A549 (cell line): Measurements from ENCODE around the gene CAPN9. TPM values are rescaled to one million over a fixed set of nuclear protein-coding genes. Genes with fewer than 3 reads are reported as not detected.

ENCODE experiments used
- ATAC-seq, 2 experiments: fragments of 200-7000 bp in 1 of 2; fragments of >200 bp in 1 of 2; cut with Nextera tagmentation in 1 of 2; cut with Tn5 transposase in 1 of 2; 3 replicates each; pipeline versions ENCODE4 v1.8.0 to v1.9.1; 2018 to 2020; ENCODE audit warnings: mild to moderate bottlenecking in 1 of 2, moderate library complexity in 1 of 2
- CTCF ChIA-PET: fragments of 300-600 bp; sonication (Branson Sonifier 250); formaldehyde crosslinking; extraction: SDS; loops from one replicate; lab custom pipeline; 2021; ENCODE audit warnings: antibody characterized with exemption, inconsistent platforms; lab: Yijun Ruan, JAX
- POLR2A ChIA-PET: fragments of 350-600 bp; formaldehyde crosslinking; extraction: SDS; loops from one replicate; lab custom pipeline; 2021; ENCODE audit warnings: antibody characterized with exemption, inconsistent platforms; lab: Yijun Ruan, JAX
- DNase-seq, 2 experiments: peaks; one replicate each; pipeline versions ENCODE4 v3.0.0 to v3.0.0-alpha.2; 2011 to 2016; ENCODE audit warnings: low read depth in 1 of 2, low spot score in 1 of 2
- FAIRE-seq: peaks from 2 replicates; lab custom pipeline; 2011; peaks lifted over from hg19 to GRCh38; lab: Jason Lieb, UNC
- H3K27ac ChIP-seq, 2 experiments: fragments of >200 bp; sonication (Bioruptor Twin); formaldehyde crosslinking; 3 replicates each; pipeline ENCODE4 v1.5.1; 2016 to 2017
- H3K4me1 ChIP-seq: fragments of >200 bp; sonication (Bioruptor Twin); formaldehyde crosslinking; 3 replicates; pipeline ENCODE4 v1.6.1; 2016
- H3K4me2 ChIP-seq: fragments of >200 bp; sonication (Bioruptor Twin); formaldehyde crosslinking; 3 replicates; pipeline ENCODE4 v1.6.1; 2016
- H3K4me3 ChIP-seq: fragments of >200 bp; sonication (Bioruptor Twin); formaldehyde crosslinking; 3 replicates; pipeline ENCODE4 v1.5.1; 2016
- H3K9me3 ChIP-seq: fragments of >200 bp; sonication (Bioruptor Twin); formaldehyde crosslinking; 3 replicates; pipeline ENCODE4 v1.6.1; 2016
- BHLHE40 ChIP-seq: IDR thresholded peaks from 2 replicates; pipeline ENCODE4 v1.6.1; 2012; ENCODE audit warnings: low read depth, low read length, inconsistent platforms
- CBX8 ChIP-seq: fragments of 200-600 bp; sonication (generic); IDR thresholded peaks from 2 replicates; pipeline ENCODE4 v1.6.1; 2016
- CEBPB ChIP-seq, 2 experiments: fragments of >200 bp in 1 of 2; sonication (Bioruptor Twin) in 1 of 2; formaldehyde crosslinking in 1 of 2; IDR thresholded peaks; 2 replicates each; pipeline ENCODE4 v1.6.1; 2012 to 2016
- CHD2 ChIP-seq: fragments of 150-350 bp; IDR thresholded peaks from 2 replicates; pipeline ENCODE4 v1.6.1; 2014; ENCODE audit warnings: low read length; ENCODE audit not compliant: partially characterized antibody
- EHF ChIP-seq: fragments of 250-450 bp; sonication (Bioruptor Pico); IDR thresholded peaks from 2 replicates; pipeline ENCODE4 v1.5.0; 2020; ENCODE audit warnings: mild to moderate bottlenecking
- EP300 ChIP-seq, 2 experiments: fragments of >200 bp; sonication (Bioruptor Twin); formaldehyde crosslinking; IDR thresholded peaks; 2 replicates in 1 of 2; 3 replicates in 1 of 2; pipeline ENCODE4 v1.6.1; 2016 to 2017
- FOSB ChIP-seq: fragments of 250-450 bp; sonication (Bioruptor Pico); IDR thresholded peaks from 2 replicates; pipeline ENCODE4 v1.5.0; 2020; ENCODE audit warnings: mild to moderate bottlenecking, moderate library complexity
- FOSL2 ChIP-seq, 2 experiments: fragments of 450-650 bp in 1 of 2; fragments of >200 bp in 1 of 2; sonication (Bioruptor Twin) in 1 of 2; formaldehyde crosslinking; IDR thresholded peaks; 2 replicates each; pipeline versions ENCODE4 v1.5.0 to v1.6.1; 2016 to 2020; ENCODE audit warnings: mild to moderate bottlenecking in 1 of 2, moderate library complexity in 1 of 2
- FOXS1 ChIP-seq: fragments of 250-450 bp; sonication (Bioruptor Pico); IDR thresholded peaks from 2 replicates; pipeline ENCODE4 v1.5.0; 2020; ENCODE audit warnings: mild to moderate bottlenecking, moderate library complexity
- HDAC2 ChIP-seq: fragments of 200-600 bp; sonication (generic); IDR thresholded peaks from 2 replicates; pipeline ENCODE4 v1.6.1; 2016
- HMGXB4 ChIP-seq: fragments of 250-450 bp; sonication (Bioruptor Pico); IDR thresholded peaks from 2 replicates; pipeline ENCODE4 v1.5.0; 2021; ENCODE audit warnings: mild to moderate bottlenecking, moderate library complexity, borderline replicate concordance
- HOXA7 ChIP-seq: fragments of 250-450 bp; sonication (Bioruptor Pico); IDR thresholded peaks from 2 replicates; pipeline ENCODE4 v1.5.0; 2020; ENCODE audit warnings: mild to moderate bottlenecking, moderate library complexity
- JUN ChIP-seq, 2 experiments: fragments of >200 bp; sonication (Bioruptor Twin); formaldehyde crosslinking; IDR thresholded peaks; 2 replicates in 1 of 2; 3 replicates in 1 of 2; pipeline ENCODE4 v1.6.1; 2016 to 2017
- KDM5A ChIP-seq: fragments of 200-600 bp; sonication (generic); IDR thresholded peaks from 2 replicates; pipeline ENCODE4 v1.6.1; 2016; ENCODE audit warnings: antibody characterized with exemption, mild to moderate bottlenecking
- MAFK ChIP-seq: fragments of 450-650 bp; IDR thresholded peaks from 2 replicates; pipeline ENCODE4 v1.6.1; 2014; ENCODE audit not compliant: partially characterized antibody
- MYC ChIP-seq: IDR thresholded peaks from 2 replicates; pipeline ENCODE4 v1.6.1; 2012; ENCODE audit warnings: mild to moderate bottlenecking, inconsistent platforms, low read length, improper control_type of control experiment, borderline replicate concordance
- NFE2L2 ChIP-seq: fragments of 150-350 bp; conservative IDR thresholded peaks from 2 replicates; pipeline ENCODE4 v1.6.1; 2014; ENCODE audit warnings: low read length
- NPAS2 ChIP-seq: fragments of 250-450 bp; sonication (Bioruptor Pico); IDR thresholded peaks from 2 replicates; pipeline ENCODE4 v1.8.0; 2022; ENCODE audit warnings: mild to moderate bottlenecking, moderate library complexity, borderline replicate concordance
- PHF8 ChIP-seq: fragments of 200-600 bp; sonication (generic); IDR thresholded peaks from 2 replicates; pipeline ENCODE4 v1.6.1; 2016; ENCODE audit warnings: low read depth, mild to moderate bottlenecking, antibody characterized with exemption, moderate library complexity, borderline replicate concordance
- POLR2A ChIP-seq: IDR thresholded peaks from 2 replicates; pipeline ENCODE4 v1.6.1; 2012; ENCODE audit warnings: mild to moderate bottlenecking, low read length
- POLR2AphosphoS2 ChIP-seq: conservative IDR thresholded peaks from 2 replicates; pipeline ENCODE4 v1.6.1; 2012; ENCODE audit warnings: low read length, improper control_type of control experiment, inconsistent platforms
- RARB ChIP-seq: fragments of 250-450 bp; sonication (Bioruptor Pico); IDR thresholded peaks from 2 replicates; pipeline ENCODE4 v1.8.0; 2021; ENCODE audit warnings: mild to moderate bottlenecking, moderate library complexity
- SMC3 ChIP-seq: fragments of >200 bp; sonication (Bioruptor Twin); formaldehyde crosslinking; IDR thresholded peaks from 3 replicates; pipeline ENCODE4 v1.6.1; 2018; ENCODE audit warnings: inconsistent platforms
- TFCP2L1 ChIP-seq: fragments of 250-450 bp; sonication (Bioruptor Pico); IDR thresholded peaks from 2 replicates; pipeline ENCODE4 v1.5.0; 2021; ENCODE audit warnings: mild to moderate bottlenecking
- TP53 ChIP-seq: fragments of 250-450 bp; sonication (Bioruptor Pico); IDR thresholded peaks from 2 replicates; pipeline ENCODE4 v1.5.0; 2021; ENCODE audit warnings: mild to moderate bottlenecking, moderate library complexity
- ZC3H11A ChIP-seq: fragments of 450-650 bp; IDR thresholded peaks from 2 replicates; pipeline ENCODE4 v1.6.1; 2014; ENCODE audit warnings: antibody characterized with exemption, mild to moderate bottlenecking
- ZFP36 ChIP-seq: fragments of 450-650 bp; IDR thresholded peaks from 2 replicates; pipeline ENCODE4 v1.6.1; 2014; ENCODE audit warnings: borderline replicate concordance; ENCODE audit not compliant: partially characterized antibody
- WGBS: methylation state at CpG from one replicate; pipeline ENCODE4 v1.1.6; 2017; ENCODE audit errors: missing lambda C conversion rate; 5-methylcytosine and 5-hydroxymethylcytosine counted together
- polyA plus RNA-seq, 4 experiments: library from polyadenylated mRNA; depleted of rRNA in 3 of 4; stranded (reverse); fragments of >200 nt; fragmentation: RNase III in 1 of 4; extraction: RNeasy Plus Mini Kit Qiagen cat#74134 plus additional on column Dnase treatment in 1 of 4; gene quantifications; 2 replicates in 3 of 4; 3 replicates in 1 of 4; pipeline ENCODE4 v1.2.3, GENCODE V29; 2011 to 2017
- TF ChIP-seq, protein P1 (sequence below): IDR thresholded peaks from 2 replicates; pipeline ENCODE4 v1.6.1; 2012; ENCODE audit warnings: low read depth, borderline replicate concordance

The CAPN9 gene
- polyA plus RNA-seq, 2 of the 4 experiments (the other 2 are of a cell fraction), result not detected

DNA sequence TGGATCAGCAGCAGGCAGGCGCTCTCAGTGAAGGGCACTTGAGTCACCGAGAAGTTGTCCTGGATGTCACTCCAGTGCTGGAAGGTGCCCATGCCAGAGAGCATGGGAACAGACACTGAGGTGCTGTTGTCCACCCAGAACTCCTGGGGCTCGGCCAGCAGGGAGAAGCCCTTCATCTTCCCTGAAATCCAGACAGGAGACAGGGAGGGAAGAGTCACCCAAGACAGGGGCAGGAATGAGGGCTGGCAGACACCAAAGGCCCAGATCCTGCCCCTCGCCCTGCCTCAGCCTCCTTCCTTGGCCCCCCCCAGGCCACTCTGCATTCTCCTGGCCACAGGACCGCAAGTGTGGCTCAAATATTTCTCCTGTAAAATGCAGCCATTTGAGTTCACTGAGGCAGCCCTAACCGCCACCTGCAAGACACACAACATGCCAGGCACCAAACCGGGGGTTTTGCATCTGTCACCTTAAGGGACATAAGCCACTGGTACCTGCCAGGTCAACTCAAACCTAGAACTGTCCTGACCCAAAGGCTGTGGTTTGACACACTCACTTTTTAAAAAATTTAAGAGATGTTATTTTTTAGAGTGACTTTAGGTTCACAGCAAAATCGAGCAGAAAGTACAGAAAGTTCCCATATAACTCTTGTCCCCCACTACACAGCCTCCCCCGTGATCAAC is 41.0 kb upstream of the CAPN9 start:
- Histone ChIP-seq H3K4me2 (no peak overlapping the region), H3K9me3 (no peaks in the 10 kb centered on the region), H3K4me1 (peaks cover 5% of the 10 kb centered on the region; the same call in 1 of the 3 replicates), H3K27ac (no peak overlapping the region), H3K4me3 (no peak overlapping the region)
- FAIRE-seq (no peak), ATAC-seq (no peak), DNase-seq (no peak)
- ChIA-PET POLR2A (no interaction called here), CTCF (no interaction called here)
- TF ChIP-seq FOSB (CRISPR knock-in tag) (no peak), KDM5A (no peak), TFCP2L1 (CRISPR knock-in tag) (no peak), RARB (no peak), MAFK (no peak), TP53 (CRISPR knock-in tag) (no peak)
- 63% methylated on average over 8 of the region's 9 CpGs for WGBS

- 66% methylated on average over 20 of the region's 20 CpGs for WGBS
- Histone ChIP-seq H3K27ac (no peak overlapping the region), H3K9me3 (no peaks in the 10 kb centered on the region), H3K4me2 (no peak overlapping the region), H3K4me3 (no peak overlapping the region), H3K4me1 (peaks cover 5% of the 10 kb centered on the region; the same call in 1 of the 3 replicates)
- TF ChIP-seq HDAC2, result no peak
- no peak for TF ChIP-seq FOSL2 (IDR thresholded peaks at IDR 0.05)
- TF ChIP-seq FOSL2 (CRISPR knock-in tag; IDR thresholded peaks at IDR 0.05), result no peak
- no peak for TF ChIP-seq MAFK
- no peak for TF ChIP-seq EP300 (IDR thresholded peaks at IDR 0.05)
- TF ChIP-seq PHF8, result no peak
- TF ChIP-seq ZFP36, result no peak
- no peak for TF ChIP-seq BHLHE40
- TF ChIP-seq RARB, result no peak
- no peak for TF ChIP-seq MYC
- TF ChIP-seq HMGXB4 (CRISPR knock-in tag), result no peak
- no peak for TF ChIP-seq POLR2A
- no peak for TF ChIP-seq SMC3
- TF ChIP-seq CBX8, result no peak
- TF ChIP-seq JUN (IDR thresholded peaks at IDR 0.05), result no peak
- no peak for TF ChIP-seq NPAS2 (CRISPR knock-in tag)
- DNase-seq (no peak), FAIRE-seq (no peak), ATAC-seq (no peak)
- ChIA-PET POLR2A (no interaction called here), CTCF (interaction anchor here (0.5 kb wide), 1 partner anchor 34 kb away, joined by 3 read pairs; no protein-coding TSS in a partner anchor)
These were observed 40.1 kb upstream of the CAPN9 start for GRCh38 chr1:230706887-230707731.

DNA sequence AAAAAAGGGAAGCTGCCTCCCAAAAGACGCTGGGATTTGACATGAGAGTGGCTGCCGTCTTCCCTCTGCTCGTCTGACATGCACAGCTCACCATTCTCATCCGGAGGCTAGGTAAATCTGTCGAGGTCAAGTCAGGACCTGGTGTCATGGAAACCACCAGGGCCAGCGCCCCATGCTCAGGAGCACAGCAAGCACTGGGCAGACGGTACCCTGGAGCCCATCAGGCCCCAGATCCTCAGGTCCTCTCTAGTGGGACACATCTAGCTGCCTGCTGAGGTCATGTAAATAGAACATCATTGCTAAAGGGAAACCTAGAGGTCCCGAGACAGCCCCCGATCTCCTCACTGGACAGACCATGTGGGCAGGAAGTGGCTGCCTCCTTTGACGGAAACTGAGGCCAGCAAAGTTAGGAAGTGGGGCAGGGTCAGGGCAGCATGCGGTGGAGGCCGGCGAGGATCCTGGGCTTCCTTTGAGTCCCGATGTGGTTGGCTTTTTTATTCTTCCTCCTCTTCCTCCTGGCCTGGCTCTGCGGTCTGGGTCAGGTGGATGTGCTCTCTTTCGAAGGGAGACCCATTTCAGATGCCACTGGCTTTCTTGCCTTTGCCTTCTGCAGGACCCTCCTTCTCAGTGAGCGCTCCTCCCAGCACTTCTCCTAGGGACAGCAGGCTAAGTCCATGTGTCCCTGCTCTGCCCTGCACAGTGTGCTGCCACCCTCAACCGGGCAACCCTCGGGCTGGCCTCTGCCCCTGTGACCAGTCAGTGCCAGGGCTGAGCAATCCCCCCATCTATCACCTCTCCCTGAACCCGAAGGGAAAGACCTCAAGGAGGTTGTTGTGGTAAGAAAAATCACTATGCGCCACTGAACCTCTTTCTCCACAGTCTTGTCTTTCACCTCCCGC is 39.2 kb upstream of the CAPN9 start:
- DNase-seq (no peak), ATAC-seq (peak in 1 of 2 experiments; percentile 29; a peak in 3 of 6 replicates), FAIRE-seq (no peak)
- Histone ChIP-seq H3K4me2 (no peak overlapping the region), H3K9me3 (no peaks in the 10 kb centered on the region), H3K4me1 (peaks cover 5% of the 10 kb centered on the region; the same call in 1 of the 3 replicates), H3K27ac (no peak overlapping the region), H3K4me3 (no peak overlapping the region)
- POLR2A ChIA-PET, result no interaction called here
- no peak for TF ChIP-seq EHF (CRISPR knock-in tag)
- no peak for TF ChIP-seq HDAC2
- no peak for TF ChIP-seq CHD2
- no peak for TF ChIP-seq NPAS2 (CRISPR knock-in tag)
- TF ChIP-seq POLR2AphosphoS2, result no peak
- TF ChIP-seq, protein P1, sequence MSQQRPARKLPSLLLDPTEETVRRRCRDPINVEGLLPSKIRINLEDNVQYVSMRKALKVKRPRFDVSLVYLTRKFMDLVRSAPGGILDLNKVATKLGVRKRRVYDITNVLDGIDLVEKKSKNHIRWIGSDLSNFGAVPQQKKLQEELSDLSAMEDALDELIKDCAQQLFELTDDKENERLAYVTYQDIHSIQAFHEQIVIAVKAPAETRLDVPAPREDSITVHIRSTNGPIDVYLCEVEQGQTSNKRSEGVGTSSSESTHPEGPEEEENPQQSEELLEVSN, result no peak
- no peak for TF ChIP-seq HOXA7 (CRISPR knock-in tag)
- TF ChIP-seq CEBPB (IDR thresholded peaks at IDR 0.05), result no peak
- no peak for TF ChIP-seq NFE2L2
- no peak for TF ChIP-seq HMGXB4 (CRISPR knock-in tag)
- TF ChIP-seq BHLHE40, result no peak
- TF ChIP-seq FOXS1 (CRISPR knock-in tag), result no peak
- TF ChIP-seq ZC3H11A, result no peak
- CTCF ChIA-PET, result interaction anchor here (0.5 kb wide), 1 partner anchor 35 kb away, joined by 3 read pairs; no protein-coding TSS in a partner anchor
- 68% methylated on average over 22 of the region's 22 CpGs for WGBS
